Naive thymus-derived CD4-positive, alpha-beta T cell (primary cell): ENCODE data around the gene TMX3. TPM values are rescaled to one million over a fixed set of nuclear protein-coding genes. Genes with fewer than 3 reads are reported as not detected.
A peak's percentile ranks its signal among the peaks of the same experiment; 100 is the strongest.

Experiments
- ATAC-seq: fragments of 150-1000 bp; cut with Tn5 transposase; 2 replicates; pipeline ENCODE4 v1.10.0; 2021; ENCODE audit warnings: mild to moderate bottlenecking, moderate library complexity
- CTCF ChIA-PET: fragments of 350-600 bp; sonication (Branson Sonifier 250); formaldehyde crosslinking; loops from one replicate; lab custom pipeline; 2021; ENCODE audit warnings: antibody characterized with exemption; lab: Charles Lee
- POLR2A ChIA-PET: fragments of 350-600 bp; sonication (Branson Sonifier 250); formaldehyde crosslinking; loops from one replicate; lab custom pipeline; 2021; ENCODE audit warnings: antibody characterized with exemption, inconsistent platforms; lab: Charles Lee
- DNase-seq, 9 donors: peaks; one replicate each; pipeline versions ENCODE4 v3.0.0 to v3.0.0-alpha.2; 2020 to 2022; ENCODE audit warnings: mixed read lengths in 1 of 9
- H3K27ac ChIP-seq: one replicate; pipeline ENCODE4 v1.7.0; 2013; ENCODE audit warnings: mild to moderate bottlenecking, low read depth, low read length, moderate library complexity
- H3K27me3 ChIP-seq, 2 donors: one replicate each; pipeline ENCODE4 v1.7.0; 2013; ENCODE audit warnings: low read length in 2 of 2, mild to moderate bottlenecking in 2 of 2, moderate library complexity in 2 of 2; ENCODE audit not compliant: control insufficient read depth in 2 of 2, insufficient read depth in 2 of 2
- H3K36me3 ChIP-seq, 3 experiments: 1 replicate in 2 of 3; 2 replicates in 1 of 3; pipeline ENCODE4 v1.7.0; 2013; ENCODE audit warnings: low read length in 3 of 3, mild to moderate bottlenecking in 3 of 3, moderate library complexity in 1 of 3; ENCODE audit not compliant: insufficient read depth in 3 of 3, control insufficient read depth in 2 of 3
- H3K4me1 ChIP-seq, 2 donors: one replicate each; pipeline ENCODE4 v1.7.0; 2013; ENCODE audit warnings: low read length in 2 of 2, mild to moderate bottlenecking in 2 of 2, moderate library complexity in 1 of 2; ENCODE audit not compliant: control insufficient read depth in 2 of 2, insufficient read depth in 2 of 2
- H3K4me3 ChIP-seq: 2 replicates; pipeline ENCODE4 v1.7.0; 2013; ENCODE audit warnings: mild to moderate bottlenecking, low read length
- H3K9me3 ChIP-seq, 3 experiments: 1 replicate in 2 of 3; 2 replicates in 1 of 3; pipeline ENCODE4 v1.7.0; 2013; ENCODE audit warnings: low read length in 3 of 3; ENCODE audit not compliant: control insufficient read depth in 2 of 3
- H3K27ac Mint-ChIP-seq, 9 donors: one replicate each; pipeline ENCODE4 v1.8.0; 2020 to 2022; ENCODE audit warnings: mixed read lengths in 9 of 9, mild to moderate bottlenecking in 8 of 9, moderate library complexity in 5 of 9, inconsistent platforms in 2 of 9
- H3K27me3 Mint-ChIP-seq, 5 donors: one replicate each; pipeline ENCODE4 v1.8.0; 2021 to 2022; ENCODE audit warnings: mixed read lengths in 5 of 5, mild to moderate bottlenecking in 1 of 5
- H3K36me3 Mint-ChIP-seq, 5 donors: one replicate each; pipeline ENCODE4 v1.8.0; 2020 to 2022; ENCODE audit warnings: mixed read lengths in 5 of 5, mild to moderate bottlenecking in 3 of 5, inconsistent platforms in 1 of 5
- H3K4me1 Mint-ChIP-seq, 7 donors: one replicate each; pipeline ENCODE4 v1.8.0; 2020 to 2022; ENCODE audit warnings: mixed read lengths in 7 of 7, mild to moderate bottlenecking in 3 of 7, inconsistent platforms in 1 of 7
- H3K4me3 Mint-ChIP-seq, 10 donors: one replicate each; pipeline ENCODE4 v1.8.0; 2020 to 2022; ENCODE audit warnings: mild to moderate bottlenecking in 10 of 10, mixed read lengths in 10 of 10, moderate library complexity in 6 of 10, inconsistent platforms in 2 of 10
- H3K9me3 Mint-ChIP-seq, 11 donors: one replicate each; pipeline ENCODE4 v1.8.0; 2020 to 2022; ENCODE audit warnings: mixed read lengths in 11 of 11, mild to moderate bottlenecking in 4 of 11, inconsistent platforms in 1 of 11, moderate library complexity in 1 of 11
- intact Hi-C, 2 donors: fragments of 100-400 bp; cut with micrococcal nuclease; formaldehyde crosslinking; loops; one replicate each; pipeline ENCODE4 v1.15.1; 2023
- polyA plus RNA-seq, 2 donors: library from polyadenylated mRNA; unstranded; fragments of 300-500 nt; fragmentation: Illumina TruSeq; gene quantifications; one replicate each; pipeline ENCODE4 v1.2.3, GENCODE V29; 2021
- total RNA-seq, 6 experiments: library from RNA in 5 of 6; stranded (reverse) in 5 of 6; gene quantifications; 1 replicate in 5 of 6; 2 replicates in 1 of 6; pipeline ENCODE4 v1.2.3 and lab custom pipeline; 2021 to 2026

TMX3 gene
- total and polyA plus RNA-seq, 7 experiments from 2014 or later = 18.7 to 76.5 (median 50.7) TPM

DNA sequence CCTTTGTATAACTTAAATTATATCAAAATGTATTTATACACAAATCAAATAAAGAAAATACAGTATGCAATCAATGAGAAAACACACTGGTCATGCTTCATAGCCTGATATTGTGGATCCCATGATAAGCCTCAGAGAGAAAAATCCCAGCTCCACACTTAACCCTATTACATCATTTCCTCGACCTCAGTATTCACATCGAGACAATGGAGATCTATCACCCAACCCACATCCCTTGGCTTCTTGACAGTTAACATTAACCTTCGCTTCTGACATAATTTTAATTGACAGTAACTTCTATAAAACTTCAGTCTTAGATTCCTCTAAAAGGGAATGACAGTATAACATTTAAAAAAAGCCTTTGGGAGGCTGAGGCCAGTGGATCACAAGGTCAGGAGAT is 11.6 kb downstream of the TMX3 start:
- H3K36me3 ChIP-seq = peaks cover 3 to 20% (median 7%) of the 10 kb centered on the region in 3 experiments
- ATAC-seq (no peak), DNase-seq (no peak)
- H3K27ac Mint-ChIP-seq = peak overlapping the region in 2 of 9 donors; percentile 53 to 57
- H3K27me3 ChIP-seq = no peaks in the 10 kb centered on the region
- H3K36me3 Mint-ChIP-seq = peaks cover 6 to 54% (median 26%) of the 10 kb centered on the region in 5 donors
- ChIA-PET CTCF (no interaction called here), POLR2A (no interaction called here)
- H3K4me1 Mint-ChIP-seq = peaks cover 15 to 63% (median 48%) of the 10 kb centered on the region in 7 donors
- H3K4me1 ChIP-seq = no peaks in the 10 kb centered on the region
- H3K9me3 ChIP-seq = no peaks in the 10 kb centered on the region
- intact Hi-C loops = no loop called here
- H3K27ac ChIP-seq = no peak overlapping the region
- no peak overlapping the region for H3K4me3 ChIP-seq
- no peaks in the 10 kb centered on the region for H3K27me3 Mint-ChIP-seq
- H3K4me3 Mint-ChIP-seq = peak overlapping the region in 1 of 10 donors; percentile 58
- H3K9me3 Mint-ChIP-seq = no peaks in the 10 kb centered on the region

DNA sequence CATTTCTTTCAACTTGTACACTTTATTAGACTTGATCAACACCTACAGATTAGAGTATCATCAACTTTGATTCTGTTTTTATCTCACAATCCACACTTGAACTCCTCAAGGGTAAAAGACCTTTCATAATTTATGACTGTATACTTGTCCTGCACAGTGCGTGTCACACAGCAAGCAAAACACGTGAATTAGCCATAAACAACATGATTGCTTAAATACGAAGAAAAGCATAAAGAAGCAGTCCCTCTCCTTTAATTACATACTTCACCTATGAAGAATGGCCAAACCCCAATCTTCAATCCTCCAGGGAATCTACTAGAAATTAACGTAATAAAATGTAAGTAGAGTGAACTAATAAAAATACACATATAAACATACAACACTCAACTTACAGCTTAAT is 13.6 kb downstream of the TMX3 start:
- H3K27me3 ChIP-seq = no peaks in the 10 kb centered on the region
- no peak overlapping the region for H3K27ac ChIP-seq
- Mint-ChIP-seq H3K27ac (no peak overlapping the region), H3K27me3 (no peaks in the 10 kb centered on the region), H3K4me1 (peaks cover 12 to 45% (median 35%) of the 10 kb centered on the region in 7 donors), H3K36me3 (peaks cover 6 to 48% (median 23%) of the 10 kb centered on the region in 5 donors), H3K9me3 (no peaks in the 10 kb centered on the region), H3K4me3 (no peak overlapping the region)
- no peaks in the 10 kb centered on the region for H3K9me3 ChIP-seq
- H3K4me3 ChIP-seq = no peak overlapping the region
- POLR2A ChIA-PET = no interaction called here
- DNase-seq = no peak
- CTCF ChIA-PET = no interaction called here
- H3K36me3 ChIP-seq = peaks cover 0 to 21% (median 16%) of the 10 kb centered on the region in 3 experiments
- ATAC-seq = no peak
- intact Hi-C loops = no loop called here
- H3K4me1 ChIP-seq = no peaks in the 10 kb centered on the region

DNA sequence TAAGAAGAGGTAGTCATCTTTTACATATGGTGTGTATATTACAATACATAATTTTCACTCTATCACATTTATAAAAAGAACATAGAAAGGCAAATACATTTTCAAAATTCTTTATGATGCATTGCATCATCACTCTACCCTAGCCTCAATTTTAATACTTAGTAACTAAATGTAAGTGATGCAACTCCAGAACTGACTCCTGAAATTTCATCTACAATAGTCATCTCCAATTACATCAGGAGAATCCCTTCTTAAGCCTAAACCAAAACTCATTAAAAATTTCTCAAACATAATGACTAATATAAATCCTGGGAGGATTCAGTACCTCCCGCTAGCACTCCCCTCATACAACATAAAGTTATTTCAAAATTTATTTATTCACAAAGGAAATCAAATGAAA is 15.9 kb downstream of the TMX3 start:
- intact Hi-C loops = no loop called here
- ATAC-seq (no peak), DNase-seq (no peak)
- no peaks in the 10 kb centered on the region for H3K27me3 ChIP-seq
- no peaks in the 10 kb centered on the region for H3K9me3 ChIP-seq
- no peak overlapping the region for H3K27ac Mint-ChIP-seq
- CTCF ChIA-PET = no interaction called here
- H3K36me3 Mint-ChIP-seq = peaks cover 8 to 47% (median 32%) of the 10 kb centered on the region in 5 donors
- H3K36me3 ChIP-seq = peaks cover 4 to 29% (median 16%) of the 10 kb centered on the region in 3 experiments
- H3K4me1 Mint-ChIP-seq = peaks cover 0 to 26% (median 15%) of the 10 kb centered on the region in 7 donors
- H3K27me3 Mint-ChIP-seq = no peaks in the 10 kb centered on the region
- POLR2A ChIA-PET = no interaction called here
- no peak overlapping the region for H3K4me3 ChIP-seq
- H3K4me1 ChIP-seq = no peaks in the 10 kb centered on the region
- H3K4me3 Mint-ChIP-seq = no peak overlapping the region
- no peak overlapping the region for H3K27ac ChIP-seq
- no peaks in the 10 kb centered on the region for H3K9me3 Mint-ChIP-seq

DNA sequence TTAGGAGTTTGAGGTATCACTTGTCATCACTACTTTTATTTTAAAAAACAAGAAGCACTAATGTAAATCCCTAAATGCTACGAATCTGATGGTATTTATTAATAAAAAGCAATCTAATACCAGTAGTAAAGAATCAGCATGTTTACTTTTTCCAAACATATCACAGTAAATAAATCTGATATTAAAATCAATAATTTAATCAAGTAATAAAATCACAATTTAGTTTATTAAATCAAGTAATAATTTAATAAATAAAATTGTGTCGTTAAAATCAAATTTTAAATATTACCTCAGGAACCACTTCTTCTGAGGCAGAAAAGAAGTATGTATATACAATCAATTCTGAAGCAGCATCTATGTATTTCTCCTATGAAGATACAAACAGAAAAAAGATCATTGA is 18.0 kb downstream of the TMX3 start:
- Mint-ChIP-seq H3K9me3 (no peaks in the 10 kb centered on the region), H3K36me3 (peaks cover 8 to 52% (median 28%) of the 10 kb centered on the region in 5 donors), H3K27me3 (no peaks in the 10 kb centered on the region), H3K4me3 (no peak overlapping the region), H3K4me1 (peaks cover 0 to 11% (median 7%) of the 10 kb centered on the region in 7 donors), H3K27ac (no peak overlapping the region)
- no peak overlapping the region for H3K27ac ChIP-seq
- ChIA-PET POLR2A (no interaction called here), CTCF (no interaction called here)
- H3K4me3 ChIP-seq = no peak overlapping the region
- intact Hi-C loops = no loop called here
- H3K9me3 ChIP-seq = no peaks in the 10 kb centered on the region
- peaks cover 4 to 43% (median 16%) of the 10 kb centered on the region in 3 experiments for H3K36me3 ChIP-seq
- ATAC-seq (no peak), DNase-seq (no peak)
- no peaks in the 10 kb centered on the region for H3K27me3 ChIP-seq
- H3K4me1 ChIP-seq = no peaks in the 10 kb centered on the region

DNA sequence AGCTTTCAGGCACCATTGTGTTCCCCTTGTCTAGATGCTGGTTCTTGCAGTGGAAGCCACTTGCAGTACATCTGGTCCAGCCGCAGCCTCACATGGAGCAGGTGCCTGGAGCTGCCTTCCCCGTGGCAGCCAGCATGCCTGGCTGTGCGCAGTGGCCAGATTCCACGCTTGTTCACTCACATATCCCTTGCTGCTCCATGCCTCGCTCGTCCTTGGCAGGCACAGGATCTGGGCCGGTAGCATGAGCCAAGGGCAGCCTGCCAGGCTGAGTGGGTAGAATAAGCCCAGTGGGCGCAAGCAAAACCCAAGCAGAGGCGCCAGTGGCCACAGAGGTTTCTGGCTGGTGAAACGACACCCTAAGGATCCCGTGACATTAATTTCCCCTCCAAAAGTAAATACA is 20.6 kb downstream of the TMX3 start:
- Histone ChIP-seq H3K9me3 (no peaks in the 10 kb centered on the region), H3K4me3 (no peak overlapping the region), H3K27ac (no peak overlapping the region), H3K4me1 (no peaks in the 10 kb centered on the region), H3K36me3 (peaks cover 4 to 40% (median 10%) of the 10 kb centered on the region in 3 experiments), H3K27me3 (no peaks in the 10 kb centered on the region)
- Mint-ChIP-seq H3K36me3 (peaks cover 8 to 46% (median 22%) of the 10 kb centered on the region in 5 donors), H3K27ac (peak overlapping the region in 1 of 9 donors; percentile 43), H3K27me3 (no peaks in the 10 kb centered on the region), H3K4me3 (no peak overlapping the region), H3K9me3 (no peaks in the 10 kb centered on the region), H3K4me1 (peaks cover 0 to 4% (median 3%) of the 10 kb centered on the region in 7 donors)
- ChIA-PET POLR2A (no interaction called here), CTCF (interaction anchor here (0.6 kb wide), 1 partner anchor 22 kb away, joined by 3 read pairs; no protein-coding TSS in a partner anchor)
- ATAC-seq (no peak), DNase-seq (no peak)
- intact Hi-C loops = no loop called here

DNA sequence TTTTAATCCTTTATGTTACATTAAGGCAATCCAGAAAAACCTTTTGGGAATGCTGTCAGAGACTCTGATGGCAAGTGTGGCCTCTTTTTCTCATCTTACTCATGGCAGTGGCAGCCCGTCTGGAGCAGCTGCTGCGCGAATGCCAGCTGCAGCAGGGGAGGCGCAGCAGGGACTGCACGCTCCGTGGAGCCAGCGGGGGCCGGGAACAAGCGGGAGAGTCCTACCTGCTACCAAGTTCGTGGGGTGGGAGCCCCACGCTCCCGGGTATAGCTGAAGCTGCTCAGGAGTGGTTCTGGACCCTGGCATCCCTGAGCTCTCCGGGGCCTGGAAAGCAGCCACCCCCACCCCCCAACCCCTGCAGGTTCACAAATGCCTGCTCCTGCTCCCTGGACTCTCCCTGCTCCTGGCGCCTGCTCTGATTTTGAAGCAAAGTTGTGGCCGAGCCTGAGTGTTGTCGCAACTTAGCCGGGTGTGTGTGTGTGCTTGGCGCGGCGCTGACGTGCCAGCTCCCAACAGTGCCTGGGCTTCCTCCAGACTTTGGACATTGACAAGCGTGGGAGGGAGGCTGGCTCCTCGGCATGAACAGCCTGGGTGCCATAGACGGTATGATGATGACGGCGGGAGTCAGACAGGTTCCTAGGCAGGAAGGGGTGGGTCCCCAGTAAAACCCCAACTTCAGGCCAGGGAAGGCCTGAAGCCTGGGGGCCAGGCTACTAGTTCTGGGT is 21.7 kb downstream of the TMX3 start:
- no peaks in the 10 kb centered on the region for H3K27me3 Mint-ChIP-seq
- H3K4me3 Mint-ChIP-seq = no peak overlapping the region
- ChIA-PET CTCF (no interaction called here), POLR2A (no interaction called here)
- Histone ChIP-seq H3K4me3 (no peak overlapping the region), H3K9me3 (no peaks in the 10 kb centered on the region), H3K27ac (no peak overlapping the region), H3K4me1 (no peaks in the 10 kb centered on the region), H3K36me3 (peaks cover 4 to 38% (median 8%) of the 10 kb centered on the region in 3 experiments), H3K27me3 (no peaks in the 10 kb centered on the region)
- DNase-seq (no peak), ATAC-seq (no peak)
- intact Hi-C loops = no loop called here
- H3K4me1 Mint-ChIP-seq = peaks cover 0 to 4% (median 3%) of the 10 kb centered on the region in 7 donors
- H3K27ac Mint-ChIP-seq = peak overlapping the region in 1 of 9 donors; percentile 62
- peaks cover 8 to 39% (median 20%) of the 10 kb centered on the region in 5 donors for H3K36me3 Mint-ChIP-seq
- no peaks in the 10 kb centered on the region for H3K9me3 Mint-ChIP-seq

DNA sequence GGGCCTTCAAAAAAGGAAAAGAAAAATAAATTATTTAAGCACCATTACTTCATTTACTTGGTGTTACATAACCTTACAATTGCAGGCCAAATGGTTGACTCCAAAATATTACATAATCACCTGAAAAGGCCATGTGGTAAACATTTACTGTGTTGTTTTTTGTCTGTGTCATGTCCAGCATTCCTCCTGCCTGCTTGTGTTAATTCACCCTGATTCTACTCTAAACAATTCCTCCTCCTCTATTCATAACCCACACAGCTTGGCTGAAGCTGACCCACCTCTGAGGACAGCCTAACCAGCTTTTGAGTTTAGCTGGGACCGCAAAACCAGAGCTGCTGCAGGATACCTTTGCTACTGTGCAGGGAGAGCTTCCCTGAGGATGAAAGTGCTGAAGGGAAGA is 35.4 kb downstream of the TMX3 start:
- H3K9me3 Mint-ChIP-seq = no peaks in the 10 kb centered on the region
- Histone ChIP-seq H3K27me3 (no peaks in the 10 kb centered on the region), H3K36me3 (peaks cover 5 to 59% (median 21%) of the 10 kb centered on the region in 3 experiments), H3K27ac (no peak overlapping the region), H3K4me1 (no peaks in the 10 kb centered on the region), H3K9me3 (no peaks in the 10 kb centered on the region), H3K4me3 (no peak overlapping the region)
- ChIA-PET CTCF (no interaction called here), POLR2A (no interaction called here)
- no peak overlapping the region for H3K4me3 Mint-ChIP-seq
- H3K4me1 Mint-ChIP-seq = peaks cover 0 to 5% (median 0%) of the 10 kb centered on the region in 7 donors
- intact Hi-C loops = no loop called here
- H3K27ac Mint-ChIP-seq = peak overlapping the region in 6 of 9 donors; percentile 5 to 65 (median 39)
- DNase-seq = no peak
- H3K36me3 Mint-ChIP-seq = peaks cover 8 to 41% (median 24%) of the 10 kb centered on the region in 5 donors
- H3K27me3 Mint-ChIP-seq = no peaks in the 10 kb centered on the region
- ATAC-seq = no peak
